ENCODE data around the gene DFFB.

DNA sequence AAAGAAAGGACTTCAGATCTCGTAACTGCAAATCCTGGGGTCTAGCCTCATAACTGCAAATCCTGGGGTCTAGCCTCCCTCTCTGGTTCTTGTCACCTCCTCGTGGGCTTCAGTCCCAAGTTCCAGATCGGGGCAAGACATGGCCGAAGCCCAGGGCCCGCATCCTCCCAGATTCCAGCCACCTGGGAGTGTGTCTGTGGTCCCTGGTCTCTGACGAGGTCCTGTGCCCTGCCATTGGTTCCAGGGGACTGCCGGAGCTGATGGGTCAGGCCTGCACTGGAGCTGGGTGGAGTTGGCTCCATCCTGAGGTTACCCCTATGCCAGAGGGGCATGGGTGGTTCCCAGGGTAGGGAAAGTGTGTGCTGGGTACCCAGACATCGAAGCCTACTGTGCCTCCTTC, 60.5 kb downstream of the DFFB start:
- no peak for TF ChIP-seq EZH2phosphoT487 (IDR thresholded peaks at IDR 0.05; ENCODE audit: borderline replicate concordance)
- TF ChIP-seq, protein P1, sequence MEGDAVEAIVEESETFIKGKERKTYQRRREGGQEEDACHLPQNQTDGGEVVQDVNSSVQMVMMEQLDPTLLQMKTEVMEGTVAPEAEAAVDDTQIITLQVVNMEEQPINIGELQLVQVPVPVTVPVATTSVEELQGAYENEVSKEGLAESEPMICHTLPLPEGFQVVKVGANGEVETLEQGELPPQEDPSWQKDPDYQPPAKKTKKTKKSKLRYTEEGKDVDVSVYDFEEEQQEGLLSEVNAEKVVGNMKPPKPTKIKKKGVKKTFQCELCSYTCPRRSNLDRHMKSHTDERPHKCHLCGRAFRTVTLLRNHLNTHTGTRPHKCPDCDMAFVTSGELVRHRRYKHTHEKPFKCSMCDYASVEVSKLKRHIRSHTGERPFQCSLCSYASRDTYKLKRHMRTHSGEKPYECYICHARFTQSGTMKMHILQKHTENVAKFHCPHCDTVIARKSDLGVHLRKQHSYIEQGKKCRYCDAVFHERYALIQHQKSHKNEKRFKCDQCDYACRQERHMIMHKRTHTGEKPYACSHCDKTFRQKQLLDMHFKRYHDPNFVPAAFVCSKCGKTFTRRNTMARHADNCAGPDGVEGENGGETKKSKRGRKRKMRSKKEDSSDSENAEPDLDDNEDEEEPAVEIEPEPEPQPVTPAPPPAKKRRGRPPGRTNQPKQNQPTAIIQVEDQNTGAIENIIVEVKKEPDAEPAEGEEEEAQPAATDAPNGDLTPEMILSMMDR (conservative IDR thresholded peaks at IDR 0.05; ENCODE audit: low read length) = no peak
